ENCODE measurements around the gene ARFGAP1. TPM values are rescaled to one million over a fixed set of nuclear protein-coding genes. Genes with fewer than 3 reads are reported as not detected.
A peak's percentile ranks its signal among the peaks of the same experiment; 100 is the strongest.

ARFGAP1 gene
- total and polyA plus RNA-seq, 4 donors, result 47.0 to 108 (median 87.6) TPM

DNA sequence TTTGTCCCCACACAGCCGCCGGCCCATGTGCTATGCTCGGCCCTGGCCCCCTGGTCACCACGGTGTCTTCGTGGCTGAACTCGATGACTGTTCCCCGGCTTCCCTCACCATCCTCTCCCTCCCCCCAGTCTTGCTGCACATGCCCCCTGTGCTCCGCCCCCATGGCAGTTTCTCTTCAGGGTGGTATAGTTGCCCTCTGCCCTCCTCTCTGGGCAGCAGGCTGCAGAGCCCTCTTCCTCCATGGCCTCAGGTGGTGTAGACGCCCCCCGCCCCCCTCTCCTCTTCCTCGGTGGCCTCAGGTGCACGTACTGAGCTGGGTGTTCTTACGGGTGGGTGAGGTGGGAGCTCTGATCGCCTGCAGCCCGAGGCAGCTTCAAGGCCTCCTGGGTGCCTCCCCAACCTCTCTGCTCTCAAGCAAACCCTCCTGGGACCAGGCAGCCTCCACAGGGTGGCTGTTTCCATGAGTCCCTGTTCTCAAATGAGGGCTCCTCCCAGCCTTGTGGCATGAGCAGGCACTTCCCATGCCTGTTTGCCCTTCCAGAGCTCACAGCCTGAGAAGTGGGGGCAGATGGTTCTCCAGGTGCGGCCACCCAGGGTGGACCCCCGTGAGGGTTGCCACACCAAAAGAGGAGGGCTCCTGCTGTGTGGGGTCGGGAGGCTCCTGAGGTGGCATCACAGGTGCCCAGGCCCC, 45.1 kb downstream of the ARFGAP1 start:
- Histone ChIP-seq H3K36me3 (ENCODE audit: control insufficient read depth in 4 of 4, insufficient read depth in 4 of 4, low read length in 4 of 4) (no peaks in the 10 kb centered on the region), H3K9me3 (ENCODE audit: control insufficient read depth in 4 of 4, insufficient read depth in 3 of 4, low read length in 3 of 4) (no peaks in the 10 kb centered on the region), H3K27ac (ENCODE audit: low read depth in 1 of 2, low read length in 1 of 2) (no peak overlapping the region), H3K4me3 (no peak overlapping the region), H3K27me3 (ENCODE audit: control insufficient read depth in 3 of 3, insufficient read depth in 3 of 3, low read length in 2 of 3) (no peaks in the 10 kb centered on the region), H3K4me1 (ENCODE audit: control insufficient read depth in 5 of 5, insufficient read depth in 5 of 5, low read length in 5 of 5) (peaks cover 0 to 49% (median 9%) of the 10 kb centered on the region in 5 donors), H3K9ac (ENCODE audit: insufficient read depth in 1 of 2, low read length in 2 of 2) (no peak overlapping the region)
- 79 to 88% methylated on average over 18 of the region's 18 CpGs for WGBS, 2 donors
- TF ChIP-seq, protein P1, sequence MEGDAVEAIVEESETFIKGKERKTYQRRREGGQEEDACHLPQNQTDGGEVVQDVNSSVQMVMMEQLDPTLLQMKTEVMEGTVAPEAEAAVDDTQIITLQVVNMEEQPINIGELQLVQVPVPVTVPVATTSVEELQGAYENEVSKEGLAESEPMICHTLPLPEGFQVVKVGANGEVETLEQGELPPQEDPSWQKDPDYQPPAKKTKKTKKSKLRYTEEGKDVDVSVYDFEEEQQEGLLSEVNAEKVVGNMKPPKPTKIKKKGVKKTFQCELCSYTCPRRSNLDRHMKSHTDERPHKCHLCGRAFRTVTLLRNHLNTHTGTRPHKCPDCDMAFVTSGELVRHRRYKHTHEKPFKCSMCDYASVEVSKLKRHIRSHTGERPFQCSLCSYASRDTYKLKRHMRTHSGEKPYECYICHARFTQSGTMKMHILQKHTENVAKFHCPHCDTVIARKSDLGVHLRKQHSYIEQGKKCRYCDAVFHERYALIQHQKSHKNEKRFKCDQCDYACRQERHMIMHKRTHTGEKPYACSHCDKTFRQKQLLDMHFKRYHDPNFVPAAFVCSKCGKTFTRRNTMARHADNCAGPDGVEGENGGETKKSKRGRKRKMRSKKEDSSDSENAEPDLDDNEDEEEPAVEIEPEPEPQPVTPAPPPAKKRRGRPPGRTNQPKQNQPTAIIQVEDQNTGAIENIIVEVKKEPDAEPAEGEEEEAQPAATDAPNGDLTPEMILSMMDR (IDR thresholded peaks at IDR 0.05; ENCODE audit: control extremely low read depth, extremely low read depth), result no peak
- ATAC-seq (ENCODE audit: insufficient read depth, low FRiP score) (no peak), DNase-seq (peak in 1 of 3 donors; percentile 7)

DNA sequence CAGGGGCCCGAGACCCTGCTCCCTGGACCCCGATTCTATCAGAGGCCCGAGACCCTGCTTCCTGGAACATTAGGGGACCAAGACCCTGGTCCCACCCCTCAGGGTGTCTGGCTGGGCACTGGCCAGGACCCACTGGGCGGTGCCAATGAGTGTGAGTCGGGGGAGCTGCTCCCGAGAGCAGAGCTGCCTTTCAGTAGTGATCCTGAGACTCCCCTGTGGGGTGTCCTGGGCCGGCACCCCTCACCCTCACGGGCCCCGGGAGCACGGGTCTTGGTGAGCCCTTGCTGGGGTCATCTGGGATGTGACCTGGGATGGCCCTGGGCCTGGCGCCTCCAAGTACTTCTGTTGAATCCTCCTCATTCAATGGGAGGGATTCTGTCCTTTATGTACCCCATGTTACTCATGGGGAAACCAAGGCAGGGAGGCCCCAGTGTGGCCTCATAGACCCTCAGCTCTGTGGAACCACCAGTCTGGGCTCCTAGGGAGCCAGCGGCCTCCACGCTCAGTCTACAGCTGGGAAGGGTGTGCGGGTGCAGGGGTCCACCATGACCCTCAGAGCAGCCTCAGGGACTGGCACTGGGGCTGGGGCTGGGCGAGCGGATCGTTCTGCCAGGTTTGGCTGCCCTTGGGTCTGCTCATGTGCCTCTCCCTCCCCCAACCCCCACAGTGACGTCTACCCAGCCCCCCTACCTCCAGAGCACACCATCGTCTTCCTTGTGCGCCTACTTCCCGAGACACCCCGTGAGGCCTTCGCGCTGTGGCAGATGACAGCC, 46.0 kb downstream of the ARFGAP1 start:
- DNase-seq (peak in 1 of 3 donors; percentile 7), ATAC-seq (ENCODE audit: insufficient read depth, low FRiP score) (no peak)
- Histone ChIP-seq H3K9ac (ENCODE audit: insufficient read depth in 1 of 2, low read length in 2 of 2) (no peak overlapping the region), H3K27me3 (ENCODE audit: control insufficient read depth in 3 of 3, insufficient read depth in 3 of 3, low read length in 2 of 3) (peaks cover 0 to 3% (median 0%) of the 10 kb centered on the region in 3 donors), H3K36me3 (ENCODE audit: control insufficient read depth in 4 of 4, insufficient read depth in 4 of 4, low read length in 4 of 4) (no peaks in the 10 kb centered on the region), H3K4me1 (ENCODE audit: control insufficient read depth in 5 of 5, insufficient read depth in 5 of 5, low read length in 5 of 5) (peaks cover 0 to 49% (median 13%) of the 10 kb centered on the region in 5 donors), H3K9me3 (ENCODE audit: control insufficient read depth in 4 of 4, insufficient read depth in 3 of 4, low read length in 3 of 4) (no peaks in the 10 kb centered on the region), H3K27ac (ENCODE audit: low read depth in 1 of 2, low read length in 1 of 2) (no peak overlapping the region), H3K4me3 (no peak overlapping the region)
- TF ChIP-seq, protein P1 (IDR thresholded peaks at IDR 0.05; ENCODE audit: control extremely low read depth, extremely low read depth), result no peak
- WGBS, 2 donors, result 88 to 91% methylated on average over 24 of the region's 24 CpGs

DNA sequence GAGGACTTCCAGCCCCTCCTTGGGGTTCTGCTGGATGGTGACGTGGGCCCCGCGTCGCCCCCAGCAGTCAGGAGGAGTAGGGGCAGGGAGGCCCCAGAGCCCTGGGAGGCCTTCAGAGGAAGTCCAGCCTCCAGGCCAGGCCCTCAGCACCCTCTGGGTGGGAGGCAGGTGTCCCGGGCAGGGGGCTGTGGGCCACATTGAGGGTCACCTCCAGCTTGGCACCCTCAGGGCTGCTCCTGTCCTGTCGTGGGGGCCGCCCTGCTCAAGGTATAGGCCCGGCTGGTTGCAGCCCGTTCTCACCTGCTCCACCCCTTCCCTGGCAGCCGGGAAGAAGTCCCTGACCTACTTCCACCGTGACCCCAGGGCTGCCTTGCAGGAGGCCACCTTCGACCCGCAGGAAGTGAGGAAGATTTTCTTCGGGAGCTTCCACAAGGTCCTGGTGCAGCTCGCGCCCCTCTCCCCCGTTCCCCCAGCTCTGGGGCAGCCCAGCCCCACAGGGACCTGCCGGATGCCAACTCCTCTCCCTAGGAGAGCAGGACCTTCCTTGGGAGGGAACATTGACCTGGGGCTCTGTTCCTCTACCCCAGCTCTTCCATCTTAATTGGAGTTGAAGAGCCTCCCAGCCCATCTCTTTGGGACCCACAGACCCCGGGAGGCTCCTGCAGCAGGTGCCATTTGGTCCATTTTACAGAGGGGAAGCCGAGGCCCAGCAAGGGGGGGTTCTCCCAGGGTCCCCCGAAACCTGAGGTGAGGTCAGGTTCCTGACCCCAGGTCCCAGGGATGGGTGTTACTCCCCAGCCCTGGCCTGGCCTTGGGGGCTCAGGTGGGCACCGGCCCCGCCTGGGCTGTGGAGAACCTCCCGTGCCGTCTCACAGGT, 46.8 kb downstream of the ARFGAP1 start:
- no peaks in the 10 kb centered on the region for H3K9me3 ChIP-seq (ENCODE audit: control insufficient read depth in 4 of 4, insufficient read depth in 3 of 4, low read length in 3 of 4)
- DNase-seq (peak in 1 of 3 donors; percentile 11), ATAC-seq (ENCODE audit: insufficient read depth, low FRiP score) (no peak)
- no peaks in the 10 kb centered on the region for H3K36me3 ChIP-seq (ENCODE audit: control insufficient read depth in 4 of 4, insufficient read depth in 4 of 4, low read length in 4 of 4)
- H3K9ac ChIP-seq (ENCODE audit: insufficient read depth in 1 of 2, low read length in 2 of 2), result no peak overlapping the region
- H3K27me3 ChIP-seq (ENCODE audit: control insufficient read depth in 3 of 3, insufficient read depth in 3 of 3, low read length in 2 of 3), result peaks cover 0 to 3% (median 3%) of the 10 kb centered on the region in 3 donors
- no peak overlapping the region for H3K4me3 ChIP-seq
- TF ChIP-seq, protein P1 (IDR thresholded peaks at IDR 0.05; ENCODE audit: control extremely low read depth, extremely low read depth), result no peak
- 82 to 88% methylated on average over 25 of the region's 25 CpGs for WGBS, 2 donors
- H3K4me1 ChIP-seq (ENCODE audit: control insufficient read depth in 5 of 5, insufficient read depth in 5 of 5, low read length in 5 of 5), result peaks cover 0 to 49% (median 13%) of the 10 kb centered on the region in 5 donors
- no peak overlapping the region for H3K27ac ChIP-seq (ENCODE audit: low read depth in 1 of 2, low read length in 1 of 2)
